H1 (cell line): Measurements from ENCODE around the gene ZNF333. TPM values are rescaled to one million over a fixed set of nuclear protein-coding genes. Genes with fewer than 3 reads are reported as not detected.

ENCODE experiments used
- CTCF ChIA-PET: fragments of 300-600 bp; sonication (Branson Sonifier 250); formaldehyde crosslinking; loops from one replicate; lab custom pipeline; 2021; ENCODE audit not compliant: partially characterized antibody; lab: Charles Lee
- POLR2A ChIA-PET: fragments of 300-600 bp; sonication (Branson Sonifier 250); formaldehyde crosslinking; loops from one replicate; lab custom pipeline; 2021; ENCODE audit warnings: inconsistent platforms; ENCODE audit not compliant: partially characterized antibody; lab: Charles Lee
- DNase-seq, 2 experiments: peaks; one replicate each; pipeline versions ENCODE4 v3.0.0 to v3.0.0-alpha.2; 2010 to 2022; ENCODE audit warnings: low spot score in 2 of 2, low read depth in 1 of 2, mixed read lengths in 1 of 2
- FAIRE-seq: peaks from 2 replicates; lab custom pipeline; 2011; peaks lifted over from hg19 to GRCh38; lab: Jason Lieb, UNC
- H2AFZ ChIP-seq: 2 replicates; pipeline ENCODE4 v1.8.1; 2012; ENCODE audit warnings: low read length, inconsistent platforms
- H2AK5ac ChIP-seq: 2 replicates; pipeline ENCODE4 v1.6.1; 2013; ENCODE audit warnings: low read depth, low read length
- H2BK120ac ChIP-seq: replicated peaks from 2 replicates; pipeline ENCODE3; 2013; ENCODE audit warnings: low read depth, low read length, inconsistent platforms
- H2BK12ac ChIP-seq: 2 replicates; pipeline ENCODE4 v1.6.1; 2013; ENCODE audit warnings: low read depth, low read length
- H2BK15ac ChIP-seq: 2 replicates; pipeline ENCODE4 v1.6.1; 2013; ENCODE audit warnings: low read length
- H2BK20ac ChIP-seq: 2 replicates; pipeline ENCODE4 v1.6.1; 2013; ENCODE audit warnings: low read length
- H2BK5ac ChIP-seq: 2 replicates; pipeline ENCODE4 v1.6.1; 2013; ENCODE audit warnings: low read depth, low read length
- H3K14ac ChIP-seq: 2 replicates; pipeline ENCODE4 v1.6.1; 2013; ENCODE audit warnings: inconsistent platforms; ENCODE audit not compliant: insufficient read length
- H3K18ac ChIP-seq: 2 replicates; pipeline ENCODE4 v1.6.1; 2013; ENCODE audit warnings: low read length; ENCODE audit errors: extremely low read depth
- H3K23ac ChIP-seq: 2 replicates; pipeline ENCODE4 v1.6.1; 2013; ENCODE audit warnings: inconsistent platforms; ENCODE audit not compliant: insufficient read length
- H3K23me2 ChIP-seq: 2 replicates; pipeline ENCODE4 v1.6.1; 2013; ENCODE audit warnings: low read depth, low read length
- H3K27ac ChIP-seq: 2 replicates; pipeline ENCODE4 v1.6.1; 2011; ENCODE audit warnings: low read depth, low read length, inconsistent platforms
- H3K27me3 ChIP-seq, 4 experiments: replicated peaks in 1 of 4; 1 replicate in 1 of 4; 2 replicates in 3 of 4; pipeline versions ENCODE4 v1.6.1 to v1.8.1; 2011 to 2013; ENCODE audit warnings: low read length in 3 of 4, mild to moderate bottlenecking in 3 of 4, inconsistent platforms in 2 of 4, mixed read lengths in 2 of 4, moderate library complexity in 1 of 4; ENCODE audit not compliant: control insufficient read depth in 3 of 4, insufficient read depth in 3 of 4; ENCODE audit errors: extremely low read depth in 1 of 4
- H3K36me3 ChIP-seq, 4 experiments: 2 replicates each; pipeline versions ENCODE4 v1.6.1 to v1.8.1; 2011 to 2013; ENCODE audit warnings: mild to moderate bottlenecking in 4 of 4, low read length in 3 of 4, moderate library complexity in 2 of 4, control low read depth in 1 of 4, inconsistent platforms in 1 of 4; ENCODE audit not compliant: insufficient read depth in 4 of 4, control insufficient read depth in 2 of 4
- H3K4ac ChIP-seq: replicated peaks from 2 replicates; pipeline ENCODE3; 2013; ENCODE audit warnings: low read length, low read depth, mixed read lengths, inconsistent platforms; ENCODE audit not compliant: insufficient read length
- H3K4me1 ChIP-seq, 4 experiments: replicated peaks in 1 of 4; 1 replicate in 1 of 4; 2 replicates in 3 of 4; pipeline versions ENCODE4 v1.6.1 to v1.8.1; 2011 to 2013; ENCODE audit warnings: low read length in 3 of 4, inconsistent platforms in 2 of 4, mixed read lengths in 1 of 4; ENCODE audit not compliant: insufficient read depth in 4 of 4, control insufficient read depth in 3 of 4
- H3K4me2 ChIP-seq, 2 experiments: 2 replicates each; pipeline versions ENCODE4 v1.6.1 to v1.8.1; 2011 to 2013; ENCODE audit warnings: low read depth in 2 of 2, low read length in 2 of 2, control low read depth in 1 of 2, inconsistent platforms in 1 of 2, mild to moderate bottlenecking in 1 of 2; ENCODE audit not compliant: insufficient read depth in 1 of 2
- H3K4me3 ChIP-seq, 4 experiments: fragments of 200-600, 300-600 bp in 1 of 4; sonication (generic), shearing (Covaris generic), sonication (Bioruptor Twin) in 1 of 4; 2 replicates each; pipeline versions ENCODE4 v1.5.1 to v1.8.1; 2011 to 2016; ENCODE audit warnings: low read length in 4 of 4, low read depth in 3 of 4, control low read depth in 2 of 4, inconsistent platforms in 2 of 4, mild to moderate bottlenecking in 2 of 4, mixed read lengths in 1 of 4, moderate library complexity in 1 of 4; ENCODE audit not compliant: insufficient read depth in 2 of 4; ENCODE audit errors: extremely low read depth in 1 of 4
- H3K56ac ChIP-seq: replicated peaks from 2 replicates; pipeline ENCODE3; 2013; ENCODE audit warnings: low read depth, mild to moderate bottlenecking, mixed read lengths, low read length, inconsistent platforms; ENCODE audit not compliant: insufficient read length
- H3K79me1 ChIP-seq: 2 replicates; pipeline ENCODE4 v1.6.1; 2013; ENCODE audit warnings: low read depth, low read length, control low read depth
- H3K79me2 ChIP-seq, 2 experiments: 2 replicates each; pipeline versions ENCODE4 v1.6.1 to v1.8.1; 2012 to 2013; ENCODE audit warnings: low read length in 2 of 2, mild to moderate bottlenecking in 2 of 2, inconsistent platforms in 1 of 2; ENCODE audit not compliant: insufficient read depth in 2 of 2, control insufficient read depth in 1 of 2
- H3K9ac ChIP-seq, 4 experiments: replicated peaks in 1 of 4; 1 replicate in 1 of 4; 2 replicates in 3 of 4; pipeline versions ENCODE4 v1.6.1 to v1.8.1; 2011 to 2013; ENCODE audit warnings: low read depth in 3 of 4, low read length in 3 of 4, control low read depth in 2 of 4, mild to moderate bottlenecking in 2 of 4, moderate library complexity in 2 of 4, inconsistent platforms in 1 of 4; ENCODE audit errors: extremely low read depth in 1 of 4
- H3K9me3 ChIP-seq, 2 experiments: 2 replicates each; pipeline versions ENCODE4 v1.6.1 to v1.8.1; 2012 to 2013; ENCODE audit warnings: mild to moderate bottlenecking in 2 of 2, moderate library complexity in 2 of 2, control low read depth in 1 of 2, inconsistent platforms in 1 of 2, low read depth in 1 of 2, low read length in 1 of 2, mixed read lengths in 1 of 2; ENCODE audit not compliant: insufficient read depth in 2 of 2
- H4K20me1 ChIP-seq, 2 experiments: replicated peaks in 1 of 2; 2 replicates each; pipeline versions ENCODE3 to v1.8.1; 2011 to 2013; ENCODE audit warnings: inconsistent platforms in 2 of 2, low read length in 2 of 2, mild to moderate bottlenecking in 1 of 2; ENCODE audit not compliant: insufficient read depth in 2 of 2, control insufficient read depth in 1 of 2
- H4K5ac ChIP-seq: 2 replicates; pipeline ENCODE4 v1.6.1; 2013; ENCODE audit warnings: low read length, low read depth, mixed read lengths, inconsistent platforms; ENCODE audit not compliant: insufficient read length
- H4K8ac ChIP-seq: 2 replicates; pipeline ENCODE4 v1.8.0; 2013; ENCODE audit warnings: mild to moderate bottlenecking, moderate library complexity, low read length, inconsistent platforms; ENCODE audit not compliant: insufficient read depth; ENCODE audit errors: extremely low read depth
- H4K91ac ChIP-seq: replicated peaks from 2 replicates; pipeline ENCODE3; 2013; ENCODE audit warnings: low read length, mixed read lengths, inconsistent platforms; ENCODE audit not compliant: insufficient read length
- BRCA1 ChIP-seq: IDR thresholded peaks from 2 replicates; pipeline ENCODE4 v1.6.1; 2012; ENCODE audit warnings: low read depth, low read length, improper control_type of control experiment
- CHD1 ChIP-seq: IDR thresholded peaks from 2 replicates; pipeline ENCODE4 v1.6.1; 2012; ENCODE audit warnings: low read depth, low read length, improper control_type of control experiment
- CHD2 ChIP-seq: IDR thresholded peaks from 2 replicates; pipeline ENCODE4 v1.6.1; 2012; ENCODE audit warnings: low read length, improper control_type of control experiment
- KDM4A ChIP-seq: IDR thresholded peaks from one replicate; pipeline ENCODE4 v1.7.1; 2012; ENCODE audit warnings: low read depth, mild to moderate bottlenecking, moderate library complexity, low read length, inconsistent platforms; ENCODE audit not compliant: severe bottlenecking
- MAFK ChIP-seq: IDR thresholded peaks from 2 replicates; pipeline ENCODE4 v1.6.1; 2012; ENCODE audit warnings: low read depth, mild to moderate bottlenecking, improper control_type of control experiment, low read length
- NANOG ChIP-seq: IDR thresholded peaks from 2 replicates; pipeline ENCODE4 v1.6.1; 2011; ENCODE audit warnings: low read length, low read depth, mild to moderate bottlenecking, inconsistent platforms; ENCODE audit not compliant: insufficient read depth, poor library complexity, severe bottlenecking
- NRF1 ChIP-seq: IDR thresholded peaks from 2 replicates; pipeline ENCODE4 v1.6.1; 2011; ENCODE audit warnings: mild to moderate bottlenecking, low read depth, low read length, improper control_type of control experiment
- PHF8 ChIP-seq: fragments of 200-600 bp; sonication (generic); conservative IDR thresholded peaks from 2 replicates; pipeline ENCODE4 v1.7.1; 2012; ENCODE audit warnings: low read depth, mild to moderate bottlenecking, inconsistent platforms, low read length, moderate library complexity
- RBBP5 ChIP-seq: IDR thresholded peaks from 2 replicates; pipeline ENCODE4 v1.7.1; 2012; ENCODE audit warnings: low read depth, mild to moderate bottlenecking, inconsistent platforms, low read length, moderate library complexity, borderline replicate concordance
- SIRT6 ChIP-seq: IDR thresholded peaks from one replicate; pipeline ENCODE4 v1.7.1; 2012; ENCODE audit warnings: low read length, inconsistent platforms
- SUZ12 ChIP-seq: fragments of 200-600 bp; sonication (generic); IDR thresholded peaks from 2 replicates; pipeline ENCODE4 v1.6.1; 2012; ENCODE audit warnings: mild to moderate bottlenecking, inconsistent platforms, low read length, moderate library complexity, mixed read lengths
- YY1 ChIP-seq: IDR thresholded peaks from 2 replicates; pipeline ENCODE4 v1.6.1; 2011; ENCODE audit warnings: low read depth, mild to moderate bottlenecking, low read length
- WGBS, 2 experiments: shearing (Covaris generic) in 1 of 2; methylation state at CpG; one replicate each; pipeline versions ENCODE4 v1.1.6 to v1.1.7; 2013 to 2015; ENCODE audit warnings: low lambda C conversion rate in 2 of 2, mixed read lengths in 2 of 2, inconsistent platforms in 1 of 2, low coverage in 1 of 2, missing lambda C conversion rate in 1 of 2; ENCODE audit not compliant: insufficient replicate concordance in 2 of 2, insufficient coverage in 1 of 2, insufficient read length in 1 of 2; ENCODE audit errors: extremely low coverage in 1 of 2, missing lambda C conversion rate in 1 of 2; 5-methylcytosine and 5-hydroxymethylcytosine counted together
- polyA plus RNA-seq, 7 experiments: library from polyadenylated mRNA; depleted of rRNA in 3 of 7; stranded (reverse) in 5 of 7; unstranded in 2 of 7; fragments of >200 nt in 5 of 7; fragments of 200-250 nt in 2 of 7; gene quantifications; 1 replicate in 5 of 7; 2 replicates in 1 of 7; 4 replicates in 1 of 7; pipeline versions ENCODE4 v1.2.1 to v1.2.3, GENCODE V29; 2011 to 2013; ENCODE audit warnings: missing spikeins in 2 of 7, mixed read lengths in 2 of 7
- total RNA-seq: library from RNA; stranded (reverse); fragmentation: NEBNext Ultra II Directional; extraction: Animal tissue kit (Norgen Biotek cat#: 25700); gene quantifications from 2 replicates; pipeline ENCODE4 v1.2.1, GENCODE V29; 2021
- TF ChIP-seq, protein P1 (sequence below), 3 experiments: IDR thresholded peaks; 1 replicate in 2 of 3; 2 replicates in 1 of 3; pipeline versions ENCODE4 v1.5.1 to v1.6.1; 2011; ENCODE audit warnings: low read length in 3 of 3, mild to moderate bottlenecking in 3 of 3, inconsistent platforms in 2 of 3, low read depth in 1 of 3, moderate library complexity in 1 of 3; ENCODE audit not compliant: insufficient read depth in 1 of 3; ENCODE audit errors: control extremely low read depth in 1 of 3

ZNF333 gene
- total and polyA plus RNA-seq, 2 of the 8 experiments (the other 6 are each of a cell fraction or from before 2014, with no cell fraction given) = 7.3 to 8.4 TPM

GRCh38 chr19:14678199-14678598, 11.6 kb upstream of the ZNF333 start:
- peaks cover 33 to 35% of the 10 kb centered on the region in 2 experiments for H3K9me3 ChIP-seq
- ChIA-PET CTCF (no interaction called here), POLR2A (no interaction called here)
- no peak for DNase-seq
- H3K23me2 ChIP-seq = peaks cover 9% of the 10 kb centered on the region
- no peaks in the 10 kb centered on the region for H3K27me3 ChIP-seq
- 72% methylated on average over 9 of the region's 9 CpGs; no CpG with 5 or more reads in 1 of the 2 experiments for WGBS, 2 experiments
- no peak overlapping the region for H4K8ac ChIP-seq
- no peak overlapping the region for H2BK20ac ChIP-seq
- H3K23ac ChIP-seq = no peak overlapping the region
- H4K20me1 ChIP-seq = peaks cover 0 to 2% of the 10 kb centered on the region in 2 experiments
- no peak overlapping the region for H2AK5ac ChIP-seq
- H2BK5ac ChIP-seq = no peak overlapping the region; the same call in 1 of the 2 replicates
- no peak overlapping the region for H2BK120ac ChIP-seq
- no peak overlapping the region for H4K5ac ChIP-seq
- H3K79me1 ChIP-seq = no peaks in the 10 kb centered on the region
- H4K91ac ChIP-seq = no peak overlapping the region
- no peak overlapping the region for H3K4me2 ChIP-seq
- no peaks in the 10 kb centered on the region for H3K4me1 ChIP-seq
- FAIRE-seq = no peak
- no peak overlapping the region for H3K27ac ChIP-seq
- no peak overlapping the region for H3K56ac ChIP-seq
- no peak overlapping the region for H2BK15ac ChIP-seq
- H3K4ac ChIP-seq = no peak overlapping the region
- no peak overlapping the region for H3K14ac ChIP-seq
- no peak overlapping the region for H3K4me3 ChIP-seq
- H3K79me2 ChIP-seq = no peaks in the 10 kb centered on the region
- no peak overlapping the region for H3K9ac ChIP-seq
- H2BK12ac ChIP-seq = no peak overlapping the region
- H3K18ac ChIP-seq = no peak overlapping the region
- H3K36me3 ChIP-seq = no peaks in the 10 kb centered on the region
- H2AFZ ChIP-seq = no peak overlapping the region
- no peak for TF ChIP-seq CHD2
- no peak for TF ChIP-seq SIRT6
- no peak for TF ChIP-seq KDM4A
- no peak for TF ChIP-seq CHD1
- TF ChIP-seq, protein P1, sequence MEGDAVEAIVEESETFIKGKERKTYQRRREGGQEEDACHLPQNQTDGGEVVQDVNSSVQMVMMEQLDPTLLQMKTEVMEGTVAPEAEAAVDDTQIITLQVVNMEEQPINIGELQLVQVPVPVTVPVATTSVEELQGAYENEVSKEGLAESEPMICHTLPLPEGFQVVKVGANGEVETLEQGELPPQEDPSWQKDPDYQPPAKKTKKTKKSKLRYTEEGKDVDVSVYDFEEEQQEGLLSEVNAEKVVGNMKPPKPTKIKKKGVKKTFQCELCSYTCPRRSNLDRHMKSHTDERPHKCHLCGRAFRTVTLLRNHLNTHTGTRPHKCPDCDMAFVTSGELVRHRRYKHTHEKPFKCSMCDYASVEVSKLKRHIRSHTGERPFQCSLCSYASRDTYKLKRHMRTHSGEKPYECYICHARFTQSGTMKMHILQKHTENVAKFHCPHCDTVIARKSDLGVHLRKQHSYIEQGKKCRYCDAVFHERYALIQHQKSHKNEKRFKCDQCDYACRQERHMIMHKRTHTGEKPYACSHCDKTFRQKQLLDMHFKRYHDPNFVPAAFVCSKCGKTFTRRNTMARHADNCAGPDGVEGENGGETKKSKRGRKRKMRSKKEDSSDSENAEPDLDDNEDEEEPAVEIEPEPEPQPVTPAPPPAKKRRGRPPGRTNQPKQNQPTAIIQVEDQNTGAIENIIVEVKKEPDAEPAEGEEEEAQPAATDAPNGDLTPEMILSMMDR (IDR thresholded peaks at IDR 0.05; ENCODE audit: control extremely low read depth in 1 of 3, insufficient read depth in 1 of 3, low read depth in 1 of 3, low read length in 3 of 3) = no peak
- TF ChIP-seq SUZ12 = no peak
- no peak for TF ChIP-seq NANOG
- no peak for TF ChIP-seq YY1
- TF ChIP-seq BRCA1 = no peak
- no peak for TF ChIP-seq MAFK
- no peak for TF ChIP-seq RBBP5
- no peak for TF ChIP-seq PHF8
- TF ChIP-seq NRF1 = no peak
